ENCODE measurements around the gene PDRG1.

DNA sequence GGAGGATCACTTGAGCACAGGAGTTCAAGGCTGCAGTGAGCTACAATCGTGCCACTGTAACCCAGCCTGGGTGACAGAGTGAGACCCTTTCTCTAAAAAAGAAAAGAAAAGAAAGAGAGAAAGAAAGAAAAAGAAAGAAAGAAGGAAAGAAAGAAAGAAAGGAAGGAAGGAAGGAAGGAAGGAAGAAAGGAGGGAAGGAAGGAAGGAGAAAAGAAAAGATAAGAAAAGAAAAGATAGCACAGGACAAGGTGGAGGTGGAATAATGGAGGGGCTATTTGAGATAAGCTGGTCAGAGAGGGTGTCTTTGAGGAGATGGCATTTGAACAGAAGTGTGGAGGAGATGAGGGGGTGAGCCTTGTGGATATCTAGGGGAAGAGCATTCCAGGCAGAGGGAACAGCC is 2.7 kb upstream of the PDRG1 start:
- TF ChIP-seq, protein P1, sequence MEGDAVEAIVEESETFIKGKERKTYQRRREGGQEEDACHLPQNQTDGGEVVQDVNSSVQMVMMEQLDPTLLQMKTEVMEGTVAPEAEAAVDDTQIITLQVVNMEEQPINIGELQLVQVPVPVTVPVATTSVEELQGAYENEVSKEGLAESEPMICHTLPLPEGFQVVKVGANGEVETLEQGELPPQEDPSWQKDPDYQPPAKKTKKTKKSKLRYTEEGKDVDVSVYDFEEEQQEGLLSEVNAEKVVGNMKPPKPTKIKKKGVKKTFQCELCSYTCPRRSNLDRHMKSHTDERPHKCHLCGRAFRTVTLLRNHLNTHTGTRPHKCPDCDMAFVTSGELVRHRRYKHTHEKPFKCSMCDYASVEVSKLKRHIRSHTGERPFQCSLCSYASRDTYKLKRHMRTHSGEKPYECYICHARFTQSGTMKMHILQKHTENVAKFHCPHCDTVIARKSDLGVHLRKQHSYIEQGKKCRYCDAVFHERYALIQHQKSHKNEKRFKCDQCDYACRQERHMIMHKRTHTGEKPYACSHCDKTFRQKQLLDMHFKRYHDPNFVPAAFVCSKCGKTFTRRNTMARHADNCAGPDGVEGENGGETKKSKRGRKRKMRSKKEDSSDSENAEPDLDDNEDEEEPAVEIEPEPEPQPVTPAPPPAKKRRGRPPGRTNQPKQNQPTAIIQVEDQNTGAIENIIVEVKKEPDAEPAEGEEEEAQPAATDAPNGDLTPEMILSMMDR (IDR thresholded peaks at IDR 0.05): no peak
- TF ChIP-seq POLR2A (IDR thresholded peaks at IDR 0.05): no peak
